GM21576 (cell line): Measurements from ENCODE around the gene DUSP14.

Experiments used
- ATAC-seq: cut with Tn5 transposase; IDR thresholded peaks from one replicate; pipeline ENCODE4 v1.9.1; 2021; ENCODE audit warnings: mild to moderate bottlenecking, moderate library complexity; ENCODE audit not compliant: unreplicated experiment

DUSP14 gene

GRCh38 chr17:37553401-37553966 is 63.8 kb downstream of the DUSP14 start:
- ATAC-seq: no peak

DNA sequence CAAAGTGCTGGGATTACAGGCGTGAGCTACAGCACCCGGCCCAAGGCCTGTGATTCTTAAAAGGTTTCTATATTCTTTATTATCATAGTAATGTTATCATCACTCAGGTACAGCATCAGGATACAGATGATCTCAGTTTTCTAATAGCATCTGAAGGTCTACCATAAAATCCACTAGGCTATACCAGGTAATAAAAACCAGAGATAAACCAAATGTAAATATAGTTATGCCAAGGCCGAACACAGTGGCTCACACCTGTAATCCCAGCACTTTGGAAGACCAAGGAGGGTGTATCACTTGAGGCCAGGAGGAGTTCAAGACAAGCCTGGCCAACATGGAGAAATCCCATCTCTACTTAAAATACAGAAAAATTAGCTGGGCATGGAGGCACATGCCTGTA is 65.7 kb downstream of the DUSP14 start:
- ATAC-seq: no peak

DNA sequence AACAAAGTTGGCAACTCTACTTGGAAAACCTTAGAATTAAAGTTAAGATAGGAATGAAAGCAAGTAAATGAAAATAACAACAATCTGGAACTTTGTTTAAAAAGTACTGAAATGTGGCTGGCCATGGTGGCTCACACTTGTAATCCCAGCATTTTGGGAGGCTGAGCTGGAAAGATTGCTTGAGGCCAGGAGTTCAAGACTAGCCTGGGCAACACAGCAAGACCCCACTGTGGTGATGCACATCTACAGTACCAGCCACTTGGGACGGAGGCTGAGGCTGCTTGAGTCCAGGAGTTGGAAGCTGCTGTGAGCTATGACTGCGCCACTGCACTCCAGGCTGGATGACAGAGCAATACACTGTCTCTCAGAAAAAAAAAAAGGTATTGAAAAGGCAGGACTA is 67.8 kb downstream of the DUSP14 start:
- no peak for ATAC-seq

- ATAC-seq: no peak
Measured at GRCh38 chr17:37558299-37558698, 68.6 kb downstream of the DUSP14 start.

- no peak for ATAC-seq
Measured at GRCh38 chr17:37562016-37562745, 72.5 kb downstream of the DUSP14 start.
